Measurements from ENCODE around the gene GHRL.

GRCh38 chr3:10303105-10303504, 10.4 kb upstream of the GHRL start:
- TF ChIP-seq CTCF (IDR thresholded peaks at IDR 0.05), result no peak
- TF ChIP-seq POLR2A (IDR thresholded peaks at IDR 0.05), result no peak

Data from adrenal gland (tissue), 5 donors.